ENCODE results near the gene NR2C2AP. TPM values are rescaled to one million over a fixed set of nuclear protein-coding genes. Genes with fewer than 3 reads are reported as not detected.

NR2C2AP gene
- polyA plus RNA-seq, 1 experiment: 12.1 TPM

DNA sequence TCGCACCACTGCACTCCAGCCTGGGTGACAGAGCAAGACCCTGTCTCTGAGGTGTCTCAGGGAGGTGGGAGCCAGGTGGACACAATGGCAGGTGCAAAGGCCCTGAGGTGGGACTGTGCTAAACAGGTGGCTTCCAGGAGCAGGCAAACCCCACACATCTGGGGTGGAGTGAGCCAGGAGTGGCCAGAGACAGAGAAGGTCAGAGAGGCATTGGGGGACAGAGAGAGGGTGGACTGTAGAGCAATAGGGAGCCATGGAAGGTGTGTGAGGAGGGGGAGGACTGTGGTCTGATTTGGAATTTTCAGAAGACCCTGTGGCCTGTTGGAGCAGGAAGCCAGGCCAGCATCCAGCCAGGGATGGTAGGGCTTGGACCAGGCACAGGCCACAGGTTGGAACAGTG, 37.8 kb downstream of the NR2C2AP start:
- H3K36me3 ChIP-seq (ENCODE audit: control insufficient read depth, insufficient read depth, low read length): no peaks in the 10 kb centered on the region
- H3K27me3 ChIP-seq (ENCODE audit: control insufficient read depth, insufficient read depth, low read length): no peaks in the 10 kb centered on the region
- H3K4me3 ChIP-seq (ENCODE audit: low read depth, low read length): no peak overlapping the region
- no peak for DNase-seq (ENCODE audit: low read depth)
- TF ChIP-seq, protein P1, sequence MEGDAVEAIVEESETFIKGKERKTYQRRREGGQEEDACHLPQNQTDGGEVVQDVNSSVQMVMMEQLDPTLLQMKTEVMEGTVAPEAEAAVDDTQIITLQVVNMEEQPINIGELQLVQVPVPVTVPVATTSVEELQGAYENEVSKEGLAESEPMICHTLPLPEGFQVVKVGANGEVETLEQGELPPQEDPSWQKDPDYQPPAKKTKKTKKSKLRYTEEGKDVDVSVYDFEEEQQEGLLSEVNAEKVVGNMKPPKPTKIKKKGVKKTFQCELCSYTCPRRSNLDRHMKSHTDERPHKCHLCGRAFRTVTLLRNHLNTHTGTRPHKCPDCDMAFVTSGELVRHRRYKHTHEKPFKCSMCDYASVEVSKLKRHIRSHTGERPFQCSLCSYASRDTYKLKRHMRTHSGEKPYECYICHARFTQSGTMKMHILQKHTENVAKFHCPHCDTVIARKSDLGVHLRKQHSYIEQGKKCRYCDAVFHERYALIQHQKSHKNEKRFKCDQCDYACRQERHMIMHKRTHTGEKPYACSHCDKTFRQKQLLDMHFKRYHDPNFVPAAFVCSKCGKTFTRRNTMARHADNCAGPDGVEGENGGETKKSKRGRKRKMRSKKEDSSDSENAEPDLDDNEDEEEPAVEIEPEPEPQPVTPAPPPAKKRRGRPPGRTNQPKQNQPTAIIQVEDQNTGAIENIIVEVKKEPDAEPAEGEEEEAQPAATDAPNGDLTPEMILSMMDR (IDR thresholded peaks at IDR 0.05; ENCODE audit: insufficient read depth, low read depth, low read length): no peak
- ChIA-PET CTCF (interaction anchor here (2.5 kb wide), 2 partner anchors 10 to 19 kb away, joined by 9 to 12 read pairs; no protein-coding TSS in a partner anchor), POLR2A (no interaction called here)

DNA sequence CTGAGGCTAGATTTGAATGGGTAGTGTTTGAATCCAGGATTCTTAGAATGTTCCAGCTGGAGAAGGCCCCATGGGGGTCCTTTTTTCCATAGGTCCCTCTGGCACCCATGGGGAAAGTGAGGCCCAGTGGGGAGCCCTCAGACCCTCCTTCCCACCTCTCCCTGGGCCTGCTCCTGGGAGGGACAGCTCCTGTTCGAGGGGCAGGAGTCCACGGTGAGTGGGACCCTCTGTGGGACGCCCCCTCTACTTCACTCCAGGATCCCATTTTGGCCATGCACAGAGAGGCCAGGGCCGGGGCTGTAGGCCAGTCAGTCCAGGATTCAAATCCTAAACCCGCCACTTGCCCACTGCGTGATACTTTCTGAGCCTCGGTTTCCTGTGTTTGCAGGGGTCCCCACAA, 40.7 kb downstream of the NR2C2AP start:
- Histone ChIP-seq H3K4me3 (ENCODE audit: low read depth, low read length) (no peak overlapping the region), H3K36me3 (ENCODE audit: control insufficient read depth, insufficient read depth, low read length) (no peaks in the 10 kb centered on the region), H3K27me3 (ENCODE audit: control insufficient read depth, insufficient read depth, low read length) (no peaks in the 10 kb centered on the region)
- ChIA-PET CTCF (interaction anchor here (1.5 kb wide), 1 partner anchor 12 kb away, joined by 12 read pairs; no protein-coding TSS in a partner anchor), POLR2A (no interaction called here)
- no peak for DNase-seq (ENCODE audit: low read depth)
- TF ChIP-seq, protein P1 (IDR thresholded peaks at IDR 0.05; ENCODE audit: insufficient read depth, low read depth, low read length): no peak

DNA sequence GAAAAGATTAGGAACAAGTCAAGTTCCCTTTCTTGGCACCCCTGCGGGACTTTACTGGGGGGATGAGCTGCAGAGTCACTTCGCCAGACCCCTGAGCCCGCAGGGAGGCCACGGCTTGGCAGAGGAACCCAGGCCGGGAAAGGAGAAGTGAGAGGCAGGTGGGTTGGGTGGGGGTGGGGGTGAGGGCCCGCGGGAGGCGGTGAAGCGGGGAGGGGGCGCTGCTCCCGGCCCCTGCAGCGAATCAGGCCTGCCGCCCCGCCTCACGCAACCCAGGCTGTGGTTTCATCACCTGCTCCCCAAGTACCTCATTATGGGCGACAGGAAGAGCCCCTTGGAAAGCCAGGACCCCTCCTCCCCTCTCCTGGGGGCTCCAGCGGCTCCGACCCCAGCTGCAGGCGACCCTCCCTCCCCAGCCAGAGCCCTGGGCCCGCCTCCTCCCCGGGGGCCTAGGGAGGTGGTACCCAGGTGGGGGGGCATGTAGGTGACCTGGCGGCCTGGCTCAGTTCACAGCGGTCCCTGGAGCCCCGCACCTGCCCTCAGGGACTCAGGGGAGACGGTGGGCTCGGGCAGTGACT, 42.7 kb downstream of the NR2C2AP start:
- Histone ChIP-seq H3K36me3 (ENCODE audit: control insufficient read depth, insufficient read depth, low read length) (no peaks in the 10 kb centered on the region), H3K27me3 (ENCODE audit: control insufficient read depth, insufficient read depth, low read length) (no peaks in the 10 kb centered on the region), H3K4me3 (ENCODE audit: low read depth, low read length) (no peak overlapping the region)
- ChIA-PET POLR2A (no interaction called here), CTCF (no interaction called here)
- no peak for DNase-seq (ENCODE audit: low read depth)
- TF ChIP-seq, protein P1 (IDR thresholded peaks at IDR 0.05; ENCODE audit: insufficient read depth, low read depth, low read length): no peak

DNA sequence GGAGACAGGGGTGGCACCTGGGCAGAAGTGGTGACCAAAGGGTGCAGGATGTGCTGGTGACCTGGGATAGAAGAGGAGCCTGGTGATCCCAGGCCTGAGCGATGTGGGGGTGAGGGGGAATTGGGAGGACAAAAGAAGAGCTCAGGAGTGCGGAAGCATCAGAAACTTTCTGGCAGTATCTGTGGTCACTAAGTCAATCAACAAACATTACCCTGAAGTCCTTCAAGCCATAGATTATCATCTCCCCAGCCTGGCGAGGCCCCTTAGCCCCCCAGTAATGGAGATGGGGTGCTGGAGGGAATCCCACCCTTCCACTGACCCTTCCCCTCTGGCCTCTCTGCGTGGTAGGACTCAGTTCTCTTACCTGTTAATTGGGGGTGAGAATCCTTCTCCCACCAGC, 43.7 kb downstream of the NR2C2AP start:
- Histone ChIP-seq H3K27me3 (ENCODE audit: control insufficient read depth, insufficient read depth, low read length) (no peaks in the 10 kb centered on the region), H3K4me3 (ENCODE audit: low read depth, low read length) (no peak overlapping the region), H3K36me3 (ENCODE audit: control insufficient read depth, insufficient read depth, low read length) (no peaks in the 10 kb centered on the region)
- CTCF ChIA-PET: interaction anchor here (6.0 to 6.1 kb wide), 2 partner anchors 13 to 15 kb away, joined by 34 to 51 read pairs; no protein-coding TSS in a partner anchor
- TF ChIP-seq, protein P1 (IDR thresholded peaks at IDR 0.05; ENCODE audit: insufficient read depth, low read depth, low read length): no peak
- POLR2A ChIA-PET: no interaction called here
- DNase-seq (ENCODE audit: low read depth): no peak

DNA sequence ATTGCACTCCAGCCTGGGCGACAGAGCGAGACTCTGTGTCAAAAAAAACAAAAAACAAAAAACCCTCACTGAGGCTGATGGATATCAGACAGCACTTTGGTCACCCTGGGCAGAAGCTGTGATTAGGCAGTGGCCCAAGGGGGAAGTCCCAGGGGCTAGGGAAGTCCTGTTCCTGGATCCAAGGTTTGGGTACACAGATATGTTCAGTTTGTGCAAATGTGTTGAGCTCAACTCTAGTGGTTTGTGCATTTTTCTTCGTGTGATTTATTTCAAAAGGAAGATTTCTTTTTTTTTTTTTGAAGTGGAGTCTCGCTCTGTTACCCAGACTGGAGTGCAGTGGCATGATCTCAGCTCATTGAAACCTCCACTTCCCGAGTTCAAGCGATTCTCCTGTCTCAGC, 45.4 kb downstream of the NR2C2AP start:
- DNase-seq (ENCODE audit: low read depth): no peak
- POLR2A ChIA-PET: no interaction called here
- no peaks in the 10 kb centered on the region for H3K36me3 ChIP-seq (ENCODE audit: control insufficient read depth, insufficient read depth, low read length)
- no peak overlapping the region for H3K4me3 ChIP-seq (ENCODE audit: low read depth, low read length)
- TF ChIP-seq, protein P1 (IDR thresholded peaks at IDR 0.05; ENCODE audit: insufficient read depth, low read depth, low read length): no peak
- CTCF ChIA-PET: interaction anchor here (6.0 to 6.1 kb wide), 2 partner anchors 12 to 17 kb away, joined by 34 to 51 read pairs; no protein-coding TSS in a partner anchor
- no peaks in the 10 kb centered on the region for H3K27me3 ChIP-seq (ENCODE audit: control insufficient read depth, insufficient read depth, low read length)

Measured in BJ (cell line).